Tibial nerve (tissue), 4 donors: ENCODE measurements around the gene AP1S3. TPM values are rescaled to one million over a fixed set of nuclear protein-coding genes. Genes with fewer than 3 reads are reported as not detected.

Experiments used
- DNase-seq, 2 donors: peaks; one replicate each; pipeline ENCODE4 v3.0.0-alpha.2; 2019; ENCODE audit warnings: low spot score in 2 of 2
- H3K27ac ChIP-seq, 4 donors: fragments of 200-600 bp; sonication (generic) in 3 of 4; one replicate each; pipeline ENCODE4 v1.5.1; 2017 to 2019; ENCODE audit warnings: mild to moderate bottlenecking in 1 of 4
- H3K27me3 ChIP-seq, 2 donors: fragments of 200-600 bp; sonication (generic) in 1 of 2; one replicate each; pipeline versions ENCODE4 v1.5.1 to v1.6.0; 2017 to 2019
- H3K36me3 ChIP-seq, 3 donors: fragments of 200-600 bp; sonication (generic); one replicate each; pipeline ENCODE4 v1.5.1; 2018 to 2019
- H3K4me1 ChIP-seq, 4 donors: fragments of 200-600 bp; sonication (generic) in 3 of 4; one replicate each; pipeline ENCODE4 v1.5.1; 2017 to 2019
- H3K4me3 ChIP-seq, 4 donors: fragments of 200-600 bp; sonication (generic) in 3 of 4; one replicate each; pipeline ENCODE4 v1.5.1; 2017 to 2019; ENCODE audit warnings: mild to moderate bottlenecking in 1 of 4, moderate library complexity in 1 of 4
- H3K9me3 ChIP-seq, 4 donors: fragments of 200-600 bp; sonication (generic) in 3 of 4; one replicate each; pipeline ENCODE4 v1.5.1; 2017 to 2019
- EP300 ChIP-seq, 2 donors: sonication (generic); formaldehyde crosslinking; IDR thresholded peaks; one replicate each; pipeline ENCODE4 v1.6.1; 2017; ENCODE audit warnings: antibody characterized with exemption in 2 of 2, mild to moderate bottlenecking in 1 of 2
- POLR2A ChIP-seq, 2 donors: fragments of 450-650 bp; IDR thresholded peaks; one replicate each; pipeline ENCODE4 v1.6.1; 2017; ENCODE audit warnings: antibody characterized with exemption in 2 of 2, mild to moderate bottlenecking in 2 of 2, moderate library complexity in 2 of 2
- WGBS, 2 donors: methylation state at CpG; one replicate each; pipeline ENCODE4 v1.1.5; 2018; 5-methylcytosine and 5-hydroxymethylcytosine counted together
- total RNA-seq, 4 donors: library from RNA; depleted of rRNA; stranded (reverse); fragments of >200 nt; gene quantifications; one replicate each; pipeline ENCODE4 v1.1.0, GENCODE V29; 2016
- TF ChIP-seq, protein P1 (sequence below), 5 experiments: fragments of 200-600 bp in 3 of 5; fragments of 450-650 bp in 2 of 5; sonication (generic) in 3 of 5; IDR thresholded peaks; one replicate each; pipeline ENCODE4 v1.5.1; 2016 to 2019; ENCODE audit warnings: antibody characterized with exemption in 5 of 5, mild to moderate bottlenecking in 3 of 5, moderate library complexity in 2 of 5

AP1S3 gene
- total RNA-seq, 4 donors from 2014 or later = 0.59 to 1.5 (median 1.0) TPM; not detected in 1

- H3K4me3 ChIP-seq = no peak overlapping the region
- no peak for DNase-seq
- no peaks in the 10 kb centered on the region for H3K27me3 ChIP-seq
- H3K4me1 ChIP-seq = peaks cover 0 to 32% (median 5%) of the 10 kb centered on the region in 4 donors
- H3K27ac ChIP-seq = no peak overlapping the region
- H3K9me3 ChIP-seq = no peaks in the 10 kb centered on the region
- TF ChIP-seq EP300 (IDR thresholded peaks at IDR 0.05) (no peak), POLR2A (IDR thresholded peaks at IDR 0.05) (no peak)
- TF ChIP-seq, protein P1, sequence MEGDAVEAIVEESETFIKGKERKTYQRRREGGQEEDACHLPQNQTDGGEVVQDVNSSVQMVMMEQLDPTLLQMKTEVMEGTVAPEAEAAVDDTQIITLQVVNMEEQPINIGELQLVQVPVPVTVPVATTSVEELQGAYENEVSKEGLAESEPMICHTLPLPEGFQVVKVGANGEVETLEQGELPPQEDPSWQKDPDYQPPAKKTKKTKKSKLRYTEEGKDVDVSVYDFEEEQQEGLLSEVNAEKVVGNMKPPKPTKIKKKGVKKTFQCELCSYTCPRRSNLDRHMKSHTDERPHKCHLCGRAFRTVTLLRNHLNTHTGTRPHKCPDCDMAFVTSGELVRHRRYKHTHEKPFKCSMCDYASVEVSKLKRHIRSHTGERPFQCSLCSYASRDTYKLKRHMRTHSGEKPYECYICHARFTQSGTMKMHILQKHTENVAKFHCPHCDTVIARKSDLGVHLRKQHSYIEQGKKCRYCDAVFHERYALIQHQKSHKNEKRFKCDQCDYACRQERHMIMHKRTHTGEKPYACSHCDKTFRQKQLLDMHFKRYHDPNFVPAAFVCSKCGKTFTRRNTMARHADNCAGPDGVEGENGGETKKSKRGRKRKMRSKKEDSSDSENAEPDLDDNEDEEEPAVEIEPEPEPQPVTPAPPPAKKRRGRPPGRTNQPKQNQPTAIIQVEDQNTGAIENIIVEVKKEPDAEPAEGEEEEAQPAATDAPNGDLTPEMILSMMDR (IDR thresholded peaks at IDR 0.05) = no peak
- no peaks in the 10 kb centered on the region for H3K36me3 ChIP-seq
- 80 to 88% methylated on average over 5 of the region's 5 CpGs for WGBS, 2 donors
Measured at GRCh38 chr2:223723954-223724411, 113.4 kb downstream of the AP1S3 start.

DNA sequence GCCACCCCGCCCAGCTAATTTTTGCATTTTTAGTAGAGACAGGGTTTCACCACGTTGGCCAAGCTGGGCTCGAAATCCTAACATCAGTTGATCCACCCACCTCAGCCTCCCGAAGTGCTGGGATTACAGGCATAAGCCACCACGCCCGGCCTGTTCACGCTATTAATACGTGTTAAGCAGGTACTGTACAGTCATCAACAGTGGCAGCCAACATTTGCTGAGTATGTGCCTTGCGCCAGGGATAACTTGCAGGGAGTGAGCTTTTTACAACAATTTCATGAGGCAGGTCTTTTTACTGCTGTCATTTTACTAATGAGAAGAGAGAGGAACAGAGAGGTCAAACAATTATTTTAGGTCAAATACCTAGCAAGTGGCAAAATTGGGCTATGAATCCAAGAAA, 115.2 kb downstream of the AP1S3 start:
- WGBS, 2 donors = 86 to 89% methylated on average over 9 of the region's 9 CpGs

DNA sequence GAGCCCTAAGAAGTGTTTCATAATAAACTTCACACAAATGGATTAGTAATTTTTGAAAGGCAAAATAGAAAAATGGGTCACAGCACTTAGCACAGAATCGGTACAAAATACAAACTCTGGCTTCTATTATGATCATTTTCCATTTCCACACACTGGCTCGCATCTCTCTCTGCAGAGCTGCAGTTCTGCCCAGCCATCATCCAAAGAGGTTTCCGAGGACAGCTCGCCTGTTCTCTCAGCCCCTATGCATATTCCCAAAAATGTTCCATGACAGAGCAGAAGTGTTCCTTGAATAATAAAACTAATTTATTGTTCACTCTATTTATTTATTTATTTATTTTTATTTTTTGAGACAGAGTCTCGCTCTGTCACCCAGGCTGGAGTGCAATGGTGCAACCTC, 115.6 kb downstream of the AP1S3 start:
- Histone ChIP-seq H3K9me3 (peaks cover 0 to 10% (median 0%) of the 10 kb centered on the region in 4 donors), H3K36me3 (no peaks in the 10 kb centered on the region), H3K4me3 (no peak overlapping the region), H3K27ac (no peak overlapping the region), H3K4me1 (peaks cover 0 to 22% (median 5%) of the 10 kb centered on the region in 4 donors), H3K27me3 (no peaks in the 10 kb centered on the region)
- 88 to 90% methylated on average over 5 of the region's 5 CpGs for WGBS, 2 donors
- DNase-seq = no peak
- no peak for TF ChIP-seq EP300 (IDR thresholded peaks at IDR 0.05)
- TF ChIP-seq, protein P1 (IDR thresholded peaks at IDR 0.05) = no peak
- TF ChIP-seq POLR2A (IDR thresholded peaks at IDR 0.05) = no peak

More for the DNA sequence above, 115.2 kb downstream of the AP1S3 start:
- Histone ChIP-seq H3K27me3 (no peaks in the 10 kb centered on the region), H3K9me3 (peaks cover 0 to 5% (median 0%) of the 10 kb centered on the region in 4 donors), H3K36me3 (no peaks in the 10 kb centered on the region), H3K4me3 (no peak overlapping the region), H3K27ac (no peak overlapping the region), H3K4me1 (peaks cover 0 to 26% (median 5%) of the 10 kb centered on the region in 4 donors)
- DNase-seq = no peak
- TF ChIP-seq, protein P1 (IDR thresholded peaks at IDR 0.05) = no peak
- no peak for TF ChIP-seq EP300 (IDR thresholded peaks at IDR 0.05)
- no peak for TF ChIP-seq POLR2A (IDR thresholded peaks at IDR 0.05)

GRCh38 chr2:223720367-223720766, 117.0 kb downstream of the AP1S3 start:
- WGBS, 2 donors = 61 to 74% methylated on average over 1 of the region's 1 CpG
- no peak overlapping the region for H3K27ac ChIP-seq
- no peaks in the 10 kb centered on the region for H3K27me3 ChIP-seq
- DNase-seq = no peak
- peaks cover 0 to 10% (median 4%) of the 10 kb centered on the region in 4 donors for H3K4me1 ChIP-seq
- H3K9me3 ChIP-seq = peaks cover 0 to 16% (median 0%) of the 10 kb centered on the region in 4 donors
- no peak overlapping the region for H3K4me3 ChIP-seq
- no peak for TF ChIP-seq EP300 (IDR thresholded peaks at IDR 0.05)
- TF ChIP-seq, protein P1 (IDR thresholded peaks at IDR 0.05) = no peak
- TF ChIP-seq POLR2A (IDR thresholded peaks at IDR 0.05) = no peak
- no peaks in the 10 kb centered on the region for H3K36me3 ChIP-seq

DNA sequence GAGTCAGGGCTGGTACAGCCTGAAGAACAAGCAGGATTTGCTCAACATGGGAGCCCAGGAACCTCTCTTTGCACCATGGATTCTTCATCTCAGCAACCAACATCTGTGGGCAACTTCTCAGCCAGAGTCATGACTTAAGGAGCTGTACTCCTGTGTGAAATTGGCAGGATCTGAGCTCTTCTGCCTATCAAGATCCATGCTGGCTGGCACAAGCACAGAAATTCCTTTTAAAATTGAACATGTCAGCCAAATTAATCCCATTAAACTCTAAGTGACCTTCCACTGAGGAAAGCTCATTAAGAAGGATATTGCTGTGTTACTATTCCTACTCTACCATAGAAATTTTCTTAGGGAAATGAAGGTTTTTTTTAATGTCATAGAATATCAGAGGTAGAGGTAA, 124.7 kb downstream of the AP1S3 start:
- no peaks in the 10 kb centered on the region for H3K4me1 ChIP-seq
- H3K27me3 ChIP-seq = no peaks in the 10 kb centered on the region
- no peaks in the 10 kb centered on the region for H3K36me3 ChIP-seq
- no peak overlapping the region for H3K4me3 ChIP-seq
- no peak for DNase-seq
- TF ChIP-seq EP300 (IDR thresholded peaks at IDR 0.05) (no peak), POLR2A (IDR thresholded peaks at IDR 0.05) (no peak)
- TF ChIP-seq, protein P1 (IDR thresholded peaks at IDR 0.05) = no peak
- no peak overlapping the region for H3K27ac ChIP-seq
- H3K9me3 ChIP-seq = peaks cover 0 to 11% (median 0%) of the 10 kb centered on the region in 4 donors
